Spleen (tissue), 11 donors: ENCODE measurements around the gene RPP40. TPM values are rescaled to one million over a fixed set of nuclear protein-coding genes. Genes with fewer than 3 reads are reported as not detected.

Source experiments
- DNase-seq: peaks from one replicate; pipeline ENCODE4 v3.0.0-alpha.2; 2020
- H3K27ac ChIP-seq, 8 donors: fragments of 200-600 bp; sonication (generic) in 7 of 8; 1 replicate in 4 of 8; 2 replicates in 4 of 8; pipeline versions ENCODE4 v1.5.0 to v1.8.0; 2016 to 2021; ENCODE audit warnings: inconsistent platforms in 4 of 8, mild to moderate bottlenecking in 4 of 8, moderate library complexity in 1 of 8
- H3K27me3 ChIP-seq, 7 donors: fragments of 200-600 bp; sonication (generic) in 6 of 7; replicated peaks in 1 of 7; 1 replicate in 4 of 7; 2 replicates in 3 of 7; pipeline versions ENCODE4 v1.5.0 to v1.8.0; 2016 to 2021; ENCODE audit warnings: inconsistent platforms in 3 of 7, mild to moderate bottlenecking in 1 of 7
- H3K36me3 ChIP-seq, 6 donors: fragments of 200-600 bp; sonication (generic) in 5 of 6; 1 replicate in 4 of 6; 2 replicates in 2 of 6; pipeline versions ENCODE4 v1.5.0 to v1.8.0; 2016 to 2021; ENCODE audit warnings: inconsistent platforms in 2 of 6
- H3K4me1 ChIP-seq, 6 donors: fragments of 200-600 bp; sonication (generic) in 5 of 6; 1 replicate in 3 of 6; 2 replicates in 3 of 6; pipeline versions ENCODE4 v1.5.0 to v1.8.0; 2016 to 2021; ENCODE audit warnings: inconsistent platforms in 3 of 6
- H3K4me3 ChIP-seq, 8 donors: fragments of 200-600 bp; sonication (generic) in 7 of 8; 1 replicate in 4 of 8; 2 replicates in 4 of 8; pipeline versions ENCODE4 v1.5.0 to v1.8.0; 2016 to 2021; ENCODE audit warnings: inconsistent platforms in 4 of 8, mild to moderate bottlenecking in 4 of 8, moderate library complexity in 2 of 8
- H3K9me3 ChIP-seq, 8 donors: fragments of 200-600 bp; sonication (generic) in 7 of 8; 1 replicate in 4 of 8; 2 replicates in 4 of 8; pipeline versions ENCODE4 v1.5.0 to v1.8.0; 2016 to 2021; ENCODE audit warnings: inconsistent platforms in 4 of 8
- POLR2A ChIP-seq, 3 donors: fragments of 450-650 bp; IDR thresholded peaks; one replicate each; pipeline ENCODE4 v1.5.1; 2017; ENCODE audit warnings: antibody characterized with exemption in 3 of 3, mild to moderate bottlenecking in 1 of 3
- POLR2AphosphoS5 ChIP-seq, 3 donors: sonication (generic); formaldehyde crosslinking; IDR thresholded peaks; one replicate each; pipeline ENCODE4 v1.5.1; 2017; ENCODE audit warnings: antibody characterized with exemption in 3 of 3
- WGBS, 5 donors: extraction: QIAGEN DNeasy Blood & Tissue Kit in 3 of 5; methylation state at CpG; one replicate each; pipeline versions ENCODE4 v1.1.5 to v1.1.7; 2013 to 2018; 5-methylcytosine and 5-hydroxymethylcytosine counted together
- intact Hi-C: fragments of 100-400 bp; cut with DNase I; formaldehyde crosslinking; loops from one replicate; pipeline ENCODE4 v1.15.0; 2023; ENCODE audit warnings: low total_unique reads
- polyA plus RNA-seq, 3 donors: library from polyadenylated mRNA; stranded (reverse); fragments of 200-250 nt; gene quantifications; one replicate each; pipeline ENCODE4 v1.2.1, GENCODE V29; 2013
- total RNA-seq, 7 donors: library from RNA; depleted of rRNA in 3 of 7; stranded (reverse); fragments of >200 nt in 3 of 7; fragmentation: NEBNext Ultra II Directional in 4 of 7; extraction: Animal tissue kit (Norgen Biotek cat#: 25700) in 4 of 7; gene quantifications; one replicate each; pipeline versions ENCODE4 v1.1.0 to v1.2.1, GENCODE V29; 2016 to 2021
- TF ChIP-seq, protein P1 (sequence below), 11 experiments: fragments of 200-600 bp in 7 of 11; fragments of 450-650 bp in 4 of 11; sonication (generic) in 4 of 11; IDR thresholded peaks in 8 of 11; conservative IDR thresholded peaks in 3 of 11; 1 replicate in 7 of 11; 2 replicates in 4 of 11; pipeline versions ENCODE4 v1.4.0 to v1.8.0; 2016 to 2021; ENCODE audit warnings: antibody characterized with exemption in 11 of 11, inconsistent platforms in 4 of 11, mild to moderate bottlenecking in 1 of 11
- donor health status: healthy with polysubstance abuse.
- donor health status: DM: no; HTN: no; CAD: no; lungs with moderate emphysema.
- donor health status: DM: no; HTN: no; CAD: no.
- donor health status: Bipolar disorder and iron deficiency.
- donor health status: healthy.
- donor health status: DM: no; HTN: no; CAD: no.
- donor health status: DM: yes; HTN: yes; CAD: no.

The RPP40 gene
- total and polyA plus RNA-seq, 10 donors: 4.2 to 16.6 (median 8.7) TPM

DNA sequence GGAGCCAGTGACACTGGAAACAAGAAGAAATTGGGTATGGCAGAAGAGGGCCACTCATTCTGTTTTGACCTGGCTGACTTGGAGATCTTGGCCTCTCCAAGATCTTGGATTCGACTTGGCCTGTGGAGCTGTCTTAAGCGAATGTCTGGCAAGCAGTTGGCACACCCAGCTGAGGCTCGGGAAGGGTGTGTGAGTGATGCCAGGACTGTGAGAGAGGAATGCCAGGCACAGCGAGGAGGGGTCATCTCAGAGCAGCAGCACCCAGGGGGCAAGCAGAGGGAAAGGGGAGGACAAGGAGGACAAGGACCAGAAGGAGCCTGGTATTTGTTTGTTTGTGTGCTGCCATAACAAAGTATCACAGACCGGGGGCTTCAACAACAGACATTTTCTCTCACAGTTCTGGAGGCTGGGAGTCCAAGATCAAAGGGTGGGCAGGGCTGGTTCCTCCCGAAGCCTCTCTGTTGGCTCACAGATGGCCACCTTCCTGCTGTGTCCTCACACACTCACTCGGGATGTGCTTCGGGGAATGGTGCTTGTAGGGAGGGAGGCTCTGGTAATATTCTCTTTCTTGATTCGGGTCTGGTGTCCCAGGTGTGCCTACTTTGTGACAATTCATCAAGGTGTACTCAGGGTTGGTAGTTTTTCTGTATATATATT lies 33.0 kb downstream of the RPP40 start:
- Histone ChIP-seq H3K9me3 (no peaks in the 10 kb centered on the region), H3K27ac (no peak overlapping the region), H3K4me1 (no peaks in the 10 kb centered on the region), H3K27me3 (no peaks in the 10 kb centered on the region), H3K4me3 (no peak overlapping the region), H3K36me3 (no peaks in the 10 kb centered on the region)
- intact Hi-C loops: no loop called here
- no peak for DNase-seq
- TF ChIP-seq POLR2A (IDR thresholded peaks at IDR 0.05) (no peak), POLR2AphosphoS5 (IDR thresholded peaks at IDR 0.05) (no peak)
- TF ChIP-seq, protein P1, sequence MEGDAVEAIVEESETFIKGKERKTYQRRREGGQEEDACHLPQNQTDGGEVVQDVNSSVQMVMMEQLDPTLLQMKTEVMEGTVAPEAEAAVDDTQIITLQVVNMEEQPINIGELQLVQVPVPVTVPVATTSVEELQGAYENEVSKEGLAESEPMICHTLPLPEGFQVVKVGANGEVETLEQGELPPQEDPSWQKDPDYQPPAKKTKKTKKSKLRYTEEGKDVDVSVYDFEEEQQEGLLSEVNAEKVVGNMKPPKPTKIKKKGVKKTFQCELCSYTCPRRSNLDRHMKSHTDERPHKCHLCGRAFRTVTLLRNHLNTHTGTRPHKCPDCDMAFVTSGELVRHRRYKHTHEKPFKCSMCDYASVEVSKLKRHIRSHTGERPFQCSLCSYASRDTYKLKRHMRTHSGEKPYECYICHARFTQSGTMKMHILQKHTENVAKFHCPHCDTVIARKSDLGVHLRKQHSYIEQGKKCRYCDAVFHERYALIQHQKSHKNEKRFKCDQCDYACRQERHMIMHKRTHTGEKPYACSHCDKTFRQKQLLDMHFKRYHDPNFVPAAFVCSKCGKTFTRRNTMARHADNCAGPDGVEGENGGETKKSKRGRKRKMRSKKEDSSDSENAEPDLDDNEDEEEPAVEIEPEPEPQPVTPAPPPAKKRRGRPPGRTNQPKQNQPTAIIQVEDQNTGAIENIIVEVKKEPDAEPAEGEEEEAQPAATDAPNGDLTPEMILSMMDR (IDR thresholded peaks at IDR 0.05 in 8 of 11, conservative IDR thresholded peaks at IDR 0.05 in 3 of 11): no peak
- 68 to 81% (median 78%) methylated on average over 9 of the region's 9 CpGs for WGBS, 5 donors

DNA sequence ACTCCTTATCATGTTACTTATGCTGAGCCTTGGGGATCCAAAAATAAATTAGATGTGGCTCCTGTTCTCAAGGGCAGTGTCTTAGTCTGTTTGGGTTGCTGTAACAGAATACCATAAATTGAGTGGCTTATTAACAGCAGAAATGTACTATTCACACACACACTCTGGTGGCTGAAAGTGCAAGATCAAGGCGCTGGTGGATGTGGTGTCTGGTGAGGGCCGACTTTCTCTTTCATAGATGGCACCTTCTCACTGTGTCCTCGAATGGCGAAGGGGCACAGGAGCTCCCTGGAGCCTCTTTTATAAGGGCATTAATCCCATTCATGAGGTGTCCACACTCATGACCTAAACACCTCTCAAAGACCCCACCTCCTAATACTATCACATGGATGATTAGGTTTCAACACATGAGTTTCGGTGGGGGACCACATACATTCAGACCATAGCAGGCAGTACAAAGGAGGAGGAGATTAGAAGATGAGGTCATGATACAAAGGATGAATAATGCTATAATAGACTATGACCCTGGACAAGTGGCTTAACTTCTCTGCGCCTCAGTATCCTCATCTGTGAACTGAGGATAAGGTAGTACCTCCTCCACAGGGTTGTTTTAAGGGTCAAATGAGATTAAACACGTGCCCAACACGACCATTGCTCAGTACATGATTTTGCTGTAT lies 34.1 kb downstream of the RPP40 start:
- WGBS, 5 donors: 86 to 96% (median 90%) methylated on average over 8 of the region's 8 CpGs
- H3K36me3 ChIP-seq: no peaks in the 10 kb centered on the region
- intact Hi-C loops: no loop called here

DNA sequence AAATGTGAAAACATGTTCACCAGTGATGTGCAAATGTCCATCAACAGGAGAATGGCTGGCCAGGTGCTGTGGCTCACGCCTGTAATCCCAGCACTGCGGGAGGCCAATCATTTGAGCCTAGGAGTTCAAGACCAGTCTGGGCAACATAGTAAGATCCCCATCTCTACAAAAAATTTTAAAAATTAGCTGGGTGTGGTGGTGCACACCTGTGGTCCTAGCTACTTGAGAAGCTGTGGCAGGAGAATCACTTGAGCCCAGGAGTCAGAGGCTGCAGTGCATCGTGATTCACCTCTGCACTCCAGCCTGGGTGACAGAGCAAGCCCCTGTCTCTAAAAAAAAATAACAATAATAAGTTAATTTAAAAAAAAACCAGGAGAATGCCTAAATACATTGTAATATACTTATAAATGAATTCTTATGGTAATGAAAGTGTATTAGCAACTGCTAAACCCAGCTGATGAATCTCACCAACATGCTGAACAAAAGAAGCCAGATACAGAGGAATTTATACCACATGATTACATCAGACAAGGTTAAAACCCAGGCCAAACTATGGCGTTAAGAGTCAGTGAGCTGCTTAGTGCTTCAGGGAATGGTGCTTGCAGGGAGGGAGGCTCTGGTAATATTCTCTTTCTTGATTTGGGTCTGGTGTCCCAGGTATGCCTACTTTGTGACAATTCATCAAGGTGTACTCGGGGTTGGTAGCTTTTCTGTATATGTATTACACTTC lies 36.4 kb downstream of the RPP40 start:
- Histone ChIP-seq H3K4me3 (no peak overlapping the region), H3K36me3 (no peaks in the 10 kb centered on the region), H3K4me1 (no peaks in the 10 kb centered on the region), H3K27me3 (no peaks in the 10 kb centered on the region), H3K27ac (no peak overlapping the region), H3K9me3 (no peaks in the 10 kb centered on the region)
- no peak for DNase-seq
- intact Hi-C loops: no loop called here
- WGBS, 5 donors: 85 to 94% (median 89%) methylated on average over 5 of the region's 5 CpGs
- TF ChIP-seq POLR2AphosphoS5 (IDR thresholded peaks at IDR 0.05): no peak

More for the DNA sequence above, 34.1 kb downstream of the RPP40 start:
- H3K27me3 ChIP-seq: no peaks in the 10 kb centered on the region
- H3K4me1 ChIP-seq: no peaks in the 10 kb centered on the region
- DNase-seq: no peak
- no peaks in the 10 kb centered on the region for H3K9me3 ChIP-seq
- H3K4me3 ChIP-seq: no peak overlapping the region
- H3K27ac ChIP-seq: no peak overlapping the region
- TF ChIP-seq POLR2A (IDR thresholded peaks at IDR 0.05) (no peak), POLR2AphosphoS5 (IDR thresholded peaks at IDR 0.05) (no peak)
- TF ChIP-seq, protein P1 (IDR thresholded peaks at IDR 0.05 in 8 of 11, conservative IDR thresholded peaks at IDR 0.05 in 3 of 11): no peak

DNA sequence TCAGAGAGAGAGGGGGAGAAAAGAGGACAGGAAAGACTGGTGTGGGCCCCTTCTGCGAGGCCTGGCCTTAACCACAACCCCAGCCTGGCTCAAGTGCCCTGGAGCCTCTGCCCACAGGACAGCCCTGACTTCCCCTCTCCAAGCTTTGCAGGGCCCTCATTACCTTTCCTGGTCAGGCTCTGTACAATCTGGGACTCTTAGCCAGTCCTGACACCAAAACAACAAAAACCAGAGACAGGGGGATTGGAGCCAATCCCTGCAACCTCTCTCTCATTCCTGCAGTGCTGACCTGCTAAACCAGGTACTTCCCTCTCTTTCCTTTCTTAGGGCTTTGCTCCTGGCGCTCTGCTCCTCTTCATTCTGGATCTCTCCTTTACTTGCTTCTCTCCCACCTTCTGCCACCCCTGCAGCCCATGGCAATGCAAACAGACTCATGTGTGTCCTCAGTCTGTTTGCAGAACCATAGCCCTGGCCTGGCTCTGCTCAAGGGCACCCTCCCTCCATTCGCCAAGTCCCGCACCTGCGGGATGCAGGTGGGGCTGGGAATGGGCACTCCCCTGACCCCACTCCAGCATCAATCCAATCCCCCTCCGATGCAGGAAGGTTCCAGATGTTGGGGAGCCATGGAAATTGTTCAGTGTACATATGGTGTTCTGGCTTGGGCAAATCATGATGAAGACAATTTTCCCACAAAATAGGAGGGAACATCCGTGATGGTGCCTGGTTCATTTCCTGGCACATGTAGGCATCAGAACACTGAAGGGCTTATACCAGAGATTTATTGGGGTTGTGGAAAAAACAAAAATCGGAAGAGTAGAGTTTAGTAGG lies 38.1 kb downstream of the RPP40 start:
- no peak for TF ChIP-seq POLR2A (IDR thresholded peaks at IDR 0.05)
- no peak for TF ChIP-seq POLR2AphosphoS5 (IDR thresholded peaks at IDR 0.05)
- TF ChIP-seq, protein P1 (IDR thresholded peaks at IDR 0.05 in 8 of 11, conservative IDR thresholded peaks at IDR 0.05 in 3 of 11): no peak
- H3K36me3 ChIP-seq: no peaks in the 10 kb centered on the region
- no peaks in the 10 kb centered on the region for H3K27me3 ChIP-seq
- intact Hi-C loops: no loop called here
- H3K4me1 ChIP-seq: no peaks in the 10 kb centered on the region
- no peaks in the 10 kb centered on the region for H3K9me3 ChIP-seq
- no peak for DNase-seq
- no peak overlapping the region for H3K27ac ChIP-seq
- WGBS, 5 donors: 79 to 93% (median 83%) methylated on average over 8 of the region's 8 CpGs
- H3K4me3 ChIP-seq: no peak overlapping the region
